Measurements from ENCODE around the gene HMGN3. TPM values are rescaled to one million over a fixed set of nuclear protein-coding genes. Genes with fewer than 3 reads are reported as not detected.

The HMGN3 gene
- total RNA-seq, 1 donor from 2014 or later = 98.2 TPM

- no peak overlapping the region for H3K27ac Mint-ChIP-seq (ENCODE audit: unreplicated experiment)
- H3K4me3 Mint-ChIP-seq (ENCODE audit: unreplicated experiment) = no peak overlapping the region
- no peaks in the 10 kb centered on the region for H3K9me3 Mint-ChIP-seq (ENCODE audit: unreplicated experiment)
- TF ChIP-seq, protein P1, sequence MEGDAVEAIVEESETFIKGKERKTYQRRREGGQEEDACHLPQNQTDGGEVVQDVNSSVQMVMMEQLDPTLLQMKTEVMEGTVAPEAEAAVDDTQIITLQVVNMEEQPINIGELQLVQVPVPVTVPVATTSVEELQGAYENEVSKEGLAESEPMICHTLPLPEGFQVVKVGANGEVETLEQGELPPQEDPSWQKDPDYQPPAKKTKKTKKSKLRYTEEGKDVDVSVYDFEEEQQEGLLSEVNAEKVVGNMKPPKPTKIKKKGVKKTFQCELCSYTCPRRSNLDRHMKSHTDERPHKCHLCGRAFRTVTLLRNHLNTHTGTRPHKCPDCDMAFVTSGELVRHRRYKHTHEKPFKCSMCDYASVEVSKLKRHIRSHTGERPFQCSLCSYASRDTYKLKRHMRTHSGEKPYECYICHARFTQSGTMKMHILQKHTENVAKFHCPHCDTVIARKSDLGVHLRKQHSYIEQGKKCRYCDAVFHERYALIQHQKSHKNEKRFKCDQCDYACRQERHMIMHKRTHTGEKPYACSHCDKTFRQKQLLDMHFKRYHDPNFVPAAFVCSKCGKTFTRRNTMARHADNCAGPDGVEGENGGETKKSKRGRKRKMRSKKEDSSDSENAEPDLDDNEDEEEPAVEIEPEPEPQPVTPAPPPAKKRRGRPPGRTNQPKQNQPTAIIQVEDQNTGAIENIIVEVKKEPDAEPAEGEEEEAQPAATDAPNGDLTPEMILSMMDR (IDR thresholded peaks at IDR 0.05; ENCODE audit: unreplicated experiment) = no peak
- no peaks in the 10 kb centered on the region for H3K36me3 Mint-ChIP-seq (ENCODE audit: low read depth, unreplicated experiment)
- no peaks in the 10 kb centered on the region for H3K27me3 Mint-ChIP-seq (ENCODE audit: unreplicated experiment)
- DNase-seq (ENCODE audit: low spot score) = no peak
- peaks cover 7% of the 10 kb centered on the region for H3K4me1 Mint-ChIP-seq (ENCODE audit: unreplicated experiment)
Observed at GRCh38 chr6:79227445-79227844, 7.0 kb downstream of the HMGN3 start.

DNA sequence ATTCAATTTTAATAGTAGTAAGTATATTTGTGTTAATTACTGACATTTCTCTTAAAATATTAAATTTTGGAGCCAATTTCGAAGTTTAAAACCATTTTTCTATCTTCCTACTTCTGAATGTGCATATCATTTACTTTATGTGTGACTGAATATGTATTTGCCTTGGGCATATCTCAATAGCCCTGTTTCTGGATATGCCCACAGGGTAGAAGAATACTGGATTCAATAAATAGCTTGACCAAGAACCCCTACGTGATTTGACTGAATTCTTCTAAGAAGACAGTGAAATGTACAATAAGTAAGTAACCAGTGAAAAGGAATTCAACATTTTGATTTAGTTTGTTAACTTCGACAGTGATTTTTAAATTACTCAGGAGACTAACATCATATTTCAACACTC is 7.8 kb downstream of the HMGN3 start:
- Mint-ChIP-seq H3K27ac (ENCODE audit: unreplicated experiment) (no peak overlapping the region), H3K4me3 (ENCODE audit: unreplicated experiment) (no peak overlapping the region), H3K9me3 (ENCODE audit: unreplicated experiment) (no peaks in the 10 kb centered on the region), H3K27me3 (ENCODE audit: unreplicated experiment) (no peaks in the 10 kb centered on the region), H3K4me1 (ENCODE audit: unreplicated experiment) (peaks cover 7% of the 10 kb centered on the region), H3K36me3 (ENCODE audit: low read depth, unreplicated experiment) (no peaks in the 10 kb centered on the region)
- TF ChIP-seq, protein P1 (IDR thresholded peaks at IDR 0.05; ENCODE audit: unreplicated experiment) = no peak
- DNase-seq (ENCODE audit: low spot score) = no peak

DNA sequence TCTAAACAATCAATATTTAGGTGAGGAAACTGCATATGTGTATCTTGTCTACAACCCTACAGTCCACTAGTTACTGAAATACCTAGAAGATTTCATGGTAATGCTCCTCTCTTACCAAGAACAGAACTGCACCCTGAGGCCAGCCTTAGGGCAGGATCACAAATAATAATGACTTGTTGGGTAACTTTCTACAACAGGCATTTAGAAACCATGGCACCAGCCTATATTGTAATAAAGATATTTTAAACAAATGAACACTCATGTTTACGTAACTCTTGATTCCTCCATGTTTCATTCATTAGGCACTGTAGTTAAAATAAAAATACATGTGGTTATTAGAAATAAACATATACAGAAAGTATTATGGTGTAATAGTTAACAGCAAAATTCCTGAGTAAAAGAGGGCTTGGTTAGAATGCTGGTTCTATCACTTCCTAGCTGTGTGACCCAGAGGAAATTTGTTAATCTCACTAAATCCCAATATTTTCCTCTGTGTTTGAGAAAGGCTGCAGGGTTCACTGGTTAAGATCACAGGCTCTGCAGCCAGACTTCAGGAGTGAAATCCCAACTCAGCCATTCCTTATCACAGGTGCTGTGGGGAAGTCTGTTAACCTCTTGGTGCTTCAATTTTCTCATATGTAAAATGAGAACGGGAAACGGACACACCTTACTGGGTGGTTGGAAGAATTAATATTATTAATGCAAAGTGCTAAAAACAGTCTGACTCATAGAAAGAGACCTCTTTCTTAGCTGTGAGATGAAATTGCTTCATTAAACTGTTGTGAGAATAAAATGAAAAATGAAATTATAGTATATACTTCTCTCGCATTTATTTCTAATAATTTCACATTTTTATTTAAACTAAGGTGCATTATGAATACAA is 8.5 kb downstream of the HMGN3 start:
- Mint-ChIP-seq H3K4me3 (ENCODE audit: unreplicated experiment) (no peak overlapping the region), H3K9me3 (ENCODE audit: unreplicated experiment) (no peaks in the 10 kb centered on the region), H3K27ac (ENCODE audit: unreplicated experiment) (no peak overlapping the region), H3K36me3 (ENCODE audit: low read depth, unreplicated experiment) (no peaks in the 10 kb centered on the region), H3K27me3 (ENCODE audit: unreplicated experiment) (no peaks in the 10 kb centered on the region), H3K4me1 (ENCODE audit: unreplicated experiment) (peaks cover 3% of the 10 kb centered on the region)
- TF ChIP-seq, protein P1 (IDR thresholded peaks at IDR 0.05; ENCODE audit: unreplicated experiment) = no peak
- DNase-seq (ENCODE audit: low spot score) = no peak

DNA sequence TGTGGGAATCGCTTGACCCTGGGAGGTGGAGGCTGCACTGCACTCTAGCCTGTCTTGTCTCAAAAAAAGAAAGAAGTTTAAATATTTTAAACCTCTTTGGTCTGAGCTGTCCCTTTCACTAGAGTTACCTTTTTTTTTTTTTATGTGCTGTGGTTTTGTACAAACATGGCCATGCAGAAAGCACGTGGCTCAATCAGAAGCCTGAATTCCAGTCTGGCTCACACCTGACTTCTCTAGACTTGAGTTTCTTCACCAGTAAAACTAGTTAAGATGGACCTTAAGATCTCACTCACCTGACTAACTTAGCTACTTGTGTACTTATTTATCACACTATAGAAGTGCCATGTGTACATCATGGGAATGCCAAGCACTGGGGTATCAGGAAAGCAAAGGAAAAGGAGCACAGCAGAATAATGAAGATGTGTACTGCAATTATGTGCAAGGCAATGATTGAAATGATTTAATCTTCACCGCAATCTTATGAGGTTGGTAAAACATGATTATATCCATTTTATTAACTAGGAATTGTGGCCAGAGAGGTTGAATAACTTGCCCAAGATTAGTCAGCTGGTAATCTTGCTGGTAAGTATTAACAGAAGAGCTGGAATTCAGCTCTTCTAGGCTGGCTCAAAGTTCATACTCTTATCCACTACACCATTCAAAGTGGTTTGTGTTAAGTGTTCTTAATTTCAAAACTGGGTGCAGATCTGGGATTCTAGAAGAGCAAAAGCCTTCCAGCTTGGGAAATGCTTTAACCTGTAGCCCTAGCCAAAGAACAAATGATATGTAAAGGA is 10.7 kb downstream of the HMGN3 start:
- TF ChIP-seq, protein P1 (IDR thresholded peaks at IDR 0.05; ENCODE audit: unreplicated experiment) = no peak
- Mint-ChIP-seq H3K27ac (ENCODE audit: unreplicated experiment) (no peak overlapping the region), H3K4me3 (ENCODE audit: unreplicated experiment) (no peak overlapping the region), H3K4me1 (ENCODE audit: unreplicated experiment) (peaks cover 3% of the 10 kb centered on the region), H3K36me3 (ENCODE audit: low read depth, unreplicated experiment) (no peaks in the 10 kb centered on the region), H3K9me3 (ENCODE audit: unreplicated experiment) (no peaks in the 10 kb centered on the region), H3K27me3 (ENCODE audit: unreplicated experiment) (no peaks in the 10 kb centered on the region)
- DNase-seq (ENCODE audit: low spot score) = no peak
